H9 (cell line): ENCODE results near the gene WDR82. TPM values are rescaled to one million over a fixed set of nuclear protein-coding genes. Genes with fewer than 3 reads are reported as not detected.
A peak's percentile ranks its signal among the peaks of the same experiment; 100 is the strongest.

ENCODE experiments used
- DNase-seq: peaks from one replicate; pipeline ENCODE4 v3.0.0-alpha.2; 2017
- H2AFZ ChIP-seq: one replicate; pipeline ENCODE4 v1.6.1; 2013; ENCODE audit warnings: mild to moderate bottlenecking, low read length, control low read depth, moderate library complexity
- H2AK5ac ChIP-seq: 2 replicates; pipeline ENCODE4 v1.6.1; 2013; ENCODE audit warnings: low read length, control low read depth, mixed read lengths; ENCODE audit not compliant: insufficient read length
- H2BK120ac ChIP-seq: one replicate; pipeline ENCODE4 v1.6.1; 2013; ENCODE audit warnings: low read depth, mild to moderate bottlenecking, low read length, control low read depth, inconsistent platforms; ENCODE audit not compliant: poor library complexity, severe bottlenecking
- H2BK12ac ChIP-seq: 2 replicates; pipeline ENCODE4 v1.6.1; 2013; ENCODE audit warnings: low read length, control low read depth, mixed read lengths, low read depth; ENCODE audit not compliant: insufficient read length
- H2BK15ac ChIP-seq: 2 replicates; pipeline ENCODE4 v1.6.1; 2013; ENCODE audit warnings: low read depth, low read length, control low read depth
- H2BK20ac ChIP-seq: one replicate; pipeline ENCODE4 v1.6.1; 2013; ENCODE audit warnings: low read depth, mild to moderate bottlenecking, low read length, control low read depth, inconsistent platforms; ENCODE audit not compliant: poor library complexity, severe bottlenecking
- H2BK5ac ChIP-seq: 2 replicates; pipeline ENCODE4 v1.6.1; 2013; ENCODE audit warnings: low read length, control low read depth, mixed read lengths; ENCODE audit not compliant: insufficient read length
- H3K14ac ChIP-seq: 2 replicates; pipeline ENCODE4 v1.6.1; 2013; ENCODE audit warnings: low read length, control low read depth; ENCODE audit not compliant: insufficient read depth
- H3K18ac ChIP-seq: 2 replicates; pipeline ENCODE4 v1.6.1; 2013; ENCODE audit warnings: low read depth, mild to moderate bottlenecking, mixed read lengths, low read length, control low read depth; ENCODE audit not compliant: insufficient read length
- H3K23ac ChIP-seq: 2 replicates; pipeline ENCODE4 v1.6.1; 2013; ENCODE audit warnings: low read length, control low read depth, mixed read lengths, low read depth; ENCODE audit not compliant: insufficient read length
- H3K23me2 ChIP-seq: 2 replicates; pipeline ENCODE4 v1.6.1; 2013; ENCODE audit warnings: low read depth, mild to moderate bottlenecking, mixed read lengths, low read length, control low read depth; ENCODE audit not compliant: insufficient read length, poor library complexity, severe bottlenecking
- H3K27ac ChIP-seq: 2 replicates; pipeline ENCODE4 v1.5.1; 2013; ENCODE audit warnings: low read length, control low read depth, mixed read lengths, low read depth; ENCODE audit not compliant: insufficient read length
- H3K27me3 ChIP-seq: 2 replicates; pipeline ENCODE4 v1.6.1; 2013; ENCODE audit warnings: low read length, control low read depth, inconsistent platforms; ENCODE audit not compliant: insufficient read depth
- H3K4ac ChIP-seq: 2 replicates; pipeline ENCODE4 v1.6.1; 2013; ENCODE audit warnings: low read depth, mild to moderate bottlenecking, control low read depth, inconsistent platforms, low read length, moderate library complexity
- H3K4me1 ChIP-seq: 2 replicates; pipeline ENCODE4 v1.6.1; 2013; ENCODE audit warnings: low read length, control low read depth, inconsistent platforms; ENCODE audit not compliant: insufficient read depth
- H3K4me2 ChIP-seq: 2 replicates; pipeline ENCODE4 v1.6.1; 2013; ENCODE audit warnings: low read length, control low read depth, mixed read lengths; ENCODE audit not compliant: insufficient read length, insufficient read depth
- H3K56ac ChIP-seq: 2 replicates; pipeline ENCODE4 v1.6.1; 2013; ENCODE audit warnings: low read depth, mild to moderate bottlenecking, mixed read lengths, low read length, control low read depth; ENCODE audit not compliant: insufficient read length
- H3K79me1 ChIP-seq: 2 replicates; pipeline ENCODE4 v1.6.1; 2013; ENCODE audit warnings: low read depth, mild to moderate bottlenecking, moderate library complexity, low read length, control low read depth, inconsistent platforms; ENCODE audit not compliant: insufficient read depth, poor library complexity, severe bottlenecking
- H3K79me2 ChIP-seq: 2 replicates; pipeline ENCODE4 v1.6.1; 2013; ENCODE audit warnings: low read length, control low read depth, inconsistent platforms; ENCODE audit not compliant: insufficient read depth
- H3K9ac ChIP-seq: 2 replicates; pipeline ENCODE4 v1.6.1; 2013; ENCODE audit warnings: low read length, control low read depth, mixed read lengths; ENCODE audit not compliant: insufficient read length; ENCODE audit errors: extremely low read depth
- H3K9me3 ChIP-seq: one replicate; pipeline ENCODE4 v1.6.1; 2013; ENCODE audit warnings: low read depth, low read length, inconsistent platforms; ENCODE audit not compliant: control insufficient read depth
- H3T11ph ChIP-seq: one replicate; pipeline ENCODE4 v1.6.1; 2013; ENCODE audit warnings: mild to moderate bottlenecking, low read length, control low read depth, inconsistent platforms
- H4K20me1 ChIP-seq: one replicate; pipeline ENCODE4 v1.6.1; 2013; ENCODE audit not compliant: control insufficient read depth, insufficient read length, insufficient read depth
- H4K5ac ChIP-seq: 2 replicates; pipeline ENCODE4 v1.6.1; 2013; ENCODE audit warnings: low read depth, mild to moderate bottlenecking, mixed read lengths, low read length, control low read depth; ENCODE audit not compliant: insufficient read length
- H4K8ac ChIP-seq: replicated peaks from 2 replicates; pipeline ENCODE4 v1.6.1; 2013; ENCODE audit warnings: low read length, control low read depth, mixed read lengths, low read depth; ENCODE audit not compliant: insufficient read length
- H4K91ac ChIP-seq: 2 replicates; pipeline ENCODE4 v1.6.1; 2013; ENCODE audit warnings: low read depth, mild to moderate bottlenecking, moderate library complexity, mixed read lengths, low read length, control low read depth; ENCODE audit not compliant: insufficient read length
- H3K27ac Mint-ChIP-seq, 3 experiments: 2 replicates in 2 of 3; 3 replicates in 1 of 3; pipeline ENCODE4 v1.8.0; 2020 to 2021; ENCODE audit warnings: mixed read lengths in 3 of 3, mild to moderate bottlenecking in 1 of 3, moderate library complexity in 1 of 3
- H3K27me3 Mint-ChIP-seq: 2 replicates; pipeline ENCODE4 v1.8.0; 2021; ENCODE audit warnings: low read depth, mild to moderate bottlenecking, moderate library complexity, mixed read lengths
- H3K36me3 Mint-ChIP-seq, 3 experiments: 2 replicates in 2 of 3; 3 replicates in 1 of 3; pipeline ENCODE4 v1.8.0; 2020 to 2021; ENCODE audit warnings: low read depth in 3 of 3, mixed read lengths in 3 of 3; ENCODE audit not compliant: insufficient read depth in 1 of 3
- H3K4me1 Mint-ChIP-seq, 2 experiments: 2 replicates each; pipeline ENCODE4 v1.8.0; 2020; ENCODE audit warnings: mixed read lengths in 2 of 2
- H3K4me3 Mint-ChIP-seq, 2 experiments: 2 replicates in 1 of 2; 3 replicates in 1 of 2; pipeline ENCODE4 v1.8.0; 2020 to 2021; ENCODE audit warnings: mild to moderate bottlenecking in 2 of 2, mixed read lengths in 2 of 2, moderate library complexity in 1 of 2
- H3K9me3 Mint-ChIP-seq, 2 experiments: 2 replicates in 1 of 2; 3 replicates in 1 of 2; pipeline ENCODE4 v1.8.0; 2020; ENCODE audit warnings: mild to moderate bottlenecking in 2 of 2, mixed read lengths in 2 of 2, moderate library complexity in 1 of 2
- CTCF ChIP-seq: fragments of 200-600 bp; sonication (generic); conservative IDR thresholded peaks from 3 replicates; pipeline ENCODE4 v1.8.0; 2021; ENCODE audit warnings: antibody characterized with exemption, mild to moderate bottlenecking
- WGBS: extraction: QIAGEN DNeasy Blood & Tissue Kit; methylation state at CpG from one replicate; pipeline ENCODE4 v1.1.7; 2013; ENCODE audit warnings: missing lambda C conversion rate, low lambda C conversion rate, mixed read lengths; ENCODE audit not compliant: insufficient read length; ENCODE audit errors: extremely low coverage; 5-methylcytosine and 5-hydroxymethylcytosine counted together
- total RNA-seq: library from RNA; stranded (reverse); gene quantifications from 2 replicates; pipeline ENCODE4 v1.2.1, GENCODE V29; 2021

WDR82 gene
- total RNA-seq, 1 experiment from 2014 or later = 83.1 TPM

GRCh38 chr3:52216585-52217408 is 61.7 kb downstream of the WDR82 start:
- Mint-ChIP-seq H3K27me3 (no peaks in the 10 kb centered on the region), H3K27ac (peak overlapping the region; percentile 19 to 50 (median 29); a peak in 4 of 7 replicates), H3K4me3 (no peak overlapping the region), H3K9me3 (no peaks in the 10 kb centered on the region), H3K4me1 (peaks cover 4 to 9% of the 10 kb centered on the region in 2 experiments), H3K36me3 (peaks cover 14 to 43% (median 39%) of the 10 kb centered on the region in 3 experiments; a peak in 6 of 7 replicates)
- Histone ChIP-seq H3K9ac (no peak overlapping the region), H2BK12ac (no peak overlapping the region), H2BK120ac (no peak overlapping the region), H3K23me2 (no peaks in the 10 kb centered on the region), H2BK20ac (no peak overlapping the region), H2BK5ac (no peak overlapping the region), H3K4me2 (no peak overlapping the region), H3K56ac (no peak overlapping the region), H2AFZ (no peak overlapping the region), H2BK15ac (no peak overlapping the region), H3K18ac (no peak overlapping the region), H3K4ac (no peak overlapping the region), H4K20me1 (peaks cover 3% of the 10 kb centered on the region), H3K27ac (no peak overlapping the region), H3K27me3 (no peaks in the 10 kb centered on the region), H3K4me1 (no peaks in the 10 kb centered on the region; the same call in 1 of the 2 replicates), H3T11ph (no peak overlapping the region), H4K91ac (no peak overlapping the region), H2AK5ac (no peak overlapping the region), H3K79me1 (no peaks in the 10 kb centered on the region), H3K9me3 (no peaks in the 10 kb centered on the region), H3K14ac (no peak overlapping the region), H3K79me2 (no peaks in the 10 kb centered on the region), H4K8ac (no peak overlapping the region), H4K5ac (no peak overlapping the region), H3K23ac (no peak overlapping the region)
- peak; percentile 27 for DNase-seq
- no CpG with 5 or more reads among the region's 13 CpGs for WGBS
- no peak for TF ChIP-seq CTCF
